BLaER1 (cell line): ENCODE data around the gene SPATA18.
A peak's percentile ranks its signal among the peaks of the same experiment; 100 is the strongest.

ENCODE experiments used
- H3K27ac ChIP-seq: shearing (Covaris generic); formaldehyde crosslinking; 2 replicates; pipeline ENCODE4 v1.8.1; 2022
- H3K27me3 ChIP-seq: shearing (Covaris generic); formaldehyde crosslinking; 2 replicates; pipeline ENCODE4 v1.8.1; 2022
- H3K36me3 ChIP-seq: shearing (Covaris generic); formaldehyde crosslinking; 2 replicates; pipeline ENCODE4 v1.8.1; 2022
- H3K4me1 ChIP-seq: shearing (Covaris generic); formaldehyde crosslinking; 2 replicates; pipeline ENCODE4 v1.8.1; 2022
- H3K4me2 ChIP-seq: shearing (Covaris generic); formaldehyde crosslinking; 2 replicates; pipeline ENCODE4 v1.8.1; 2022
- H3K4me3 ChIP-seq: shearing (Covaris generic); formaldehyde crosslinking; 2 replicates; pipeline ENCODE4 v1.8.1; 2022
- H3K9ac ChIP-seq: shearing (Covaris generic); formaldehyde crosslinking; 2 replicates; pipeline ENCODE4 v1.8.1; 2022
- H3K9me3 ChIP-seq: shearing (Covaris generic); formaldehyde crosslinking; 2 replicates; pipeline ENCODE4 v1.8.1; 2022
- H4K20me1 ChIP-seq: shearing (Covaris generic); formaldehyde crosslinking; 2 replicates; pipeline ENCODE4 v1.8.1; 2022
- Cebpa-rat ChIP-seq: shearing (Covaris generic); IDR thresholded peaks from 2 replicates; pipeline ENCODE4 v1.8.1; 2022

Gene SPATA18

DNA sequence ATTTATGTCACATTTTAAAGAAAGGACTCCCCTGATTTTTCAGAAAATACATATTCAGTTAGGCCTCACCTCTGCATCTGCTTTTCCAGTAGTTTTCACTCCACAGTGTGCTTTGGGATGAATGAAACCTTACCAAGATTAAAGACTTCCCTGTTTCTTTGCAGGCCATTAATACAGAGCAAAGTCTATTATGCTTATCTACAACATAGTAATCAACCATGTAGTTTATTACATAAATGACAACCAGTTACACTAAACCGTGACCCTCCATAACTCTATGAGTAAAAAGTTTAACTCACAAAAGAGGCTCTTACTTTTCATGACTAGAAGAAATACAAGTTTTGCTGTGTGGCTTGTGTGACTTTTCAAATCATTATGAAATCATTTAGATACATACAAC, 33.3 kb upstream of the SPATA18 start:
- H4K20me1 ChIP-seq: no peaks in the 10 kb centered on the region
- peaks cover 23% of the 10 kb centered on the region for H3K36me3 ChIP-seq
- TF ChIP-seq Cebpa-rat: no peak
- no peak overlapping the region for H3K4me2 ChIP-seq
- H3K4me1 ChIP-seq: peaks cover 10% of the 10 kb centered on the region; the same call in 1 of the 2 replicates
- no peak overlapping the region for H3K4me3 ChIP-seq
- H3K27ac ChIP-seq: no peak overlapping the region
- no peaks in the 10 kb centered on the region for H3K27me3 ChIP-seq
- H3K9me3 ChIP-seq: no peaks in the 10 kb centered on the region
- H3K9ac ChIP-seq: no peak overlapping the region

DNA sequence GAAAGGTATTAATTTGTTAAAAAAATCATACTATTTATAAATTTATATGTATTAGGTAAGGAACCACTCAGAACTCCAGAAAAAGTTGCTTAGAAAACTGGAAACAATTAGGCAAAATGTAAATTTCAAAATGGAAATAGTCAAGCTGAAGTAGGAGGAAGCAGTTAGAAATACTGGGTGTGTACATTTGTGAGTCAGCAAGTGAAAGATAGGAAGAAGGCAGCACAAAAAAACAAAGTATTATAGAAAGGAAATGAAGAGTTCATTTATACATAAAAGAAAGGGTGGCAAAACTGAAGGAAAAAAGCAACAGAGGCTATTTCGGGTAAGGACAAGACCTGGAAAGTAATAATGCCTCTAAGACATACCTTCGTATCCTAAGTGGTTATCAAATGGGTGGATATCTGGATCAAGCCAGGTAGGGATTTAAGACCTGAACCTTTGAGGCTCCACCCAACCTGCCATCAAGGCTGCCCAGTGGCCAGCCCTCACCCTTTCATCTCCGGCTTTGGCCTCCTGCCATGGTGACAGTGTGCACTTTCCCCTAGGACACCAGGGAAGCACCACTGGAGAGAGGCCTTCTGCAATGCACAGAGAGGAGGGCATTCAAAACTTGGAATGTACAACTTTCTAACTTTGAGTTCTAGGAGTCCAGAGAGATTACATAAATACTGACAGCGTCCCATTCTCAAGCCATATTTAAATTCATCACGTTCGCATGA, 31.0 kb upstream of the SPATA18 start, which contains the start of gene LRRC66:
Gene LRRC66 (minus strand): TSS at position 428 of the 722 bp plus-strand sequence. CDS start 2,750 bp downstream, outside the sequence.
- no peaks in the 10 kb centered on the region for H3K27me3 ChIP-seq
- no peak for TF ChIP-seq Cebpa-rat
- peaks cover 2% of the 10 kb centered on the region; the same call in 1 of the 2 replicates for H3K4me1 ChIP-seq
- H3K27ac ChIP-seq: no peak within 1 kb of the TSS
- no peak within 1 kb of the TSS for H3K4me3 ChIP-seq
- H3K4me2 ChIP-seq: no peak within 1 kb of the TSS
- H3K9me3 ChIP-seq: no peaks in the 10 kb centered on the region
- no peak within 1 kb of the TSS for H3K9ac ChIP-seq
- no peaks in the 10 kb centered on the region for H4K20me1 ChIP-seq
- H3K36me3 ChIP-seq: peaks cover 41% of the 10 kb centered on the region

GRCh38 chr4:52028970-52029369, 22.1 kb upstream of the SPATA18 start:
- peaks cover 55% of the 10 kb centered on the region for H3K36me3 ChIP-seq
- no peaks in the 10 kb centered on the region for H3K27me3 ChIP-seq
- no peak overlapping the region for H3K4me3 ChIP-seq
- H4K20me1 ChIP-seq: no peaks in the 10 kb centered on the region
- TF ChIP-seq Cebpa-rat: no peak
- no peak overlapping the region for H3K4me2 ChIP-seq
- no peaks in the 10 kb centered on the region for H3K9me3 ChIP-seq
- no peak overlapping the region for H3K27ac ChIP-seq
- no peak overlapping the region for H3K9ac ChIP-seq
- H3K4me1 ChIP-seq: no peaks in the 10 kb centered on the region

GRCh38 chr4:52032005-52032404, 19.1 kb upstream of the SPATA18 start:
- no peak overlapping the region for H3K4me3 ChIP-seq
- H3K27me3 ChIP-seq: no peaks in the 10 kb centered on the region
- H3K4me2 ChIP-seq: no peak overlapping the region
- no peaks in the 10 kb centered on the region for H4K20me1 ChIP-seq
- peaks cover 37% of the 10 kb centered on the region; the same call in 1 of the 2 replicates for H3K36me3 ChIP-seq
- no peaks in the 10 kb centered on the region for H3K9me3 ChIP-seq
- H3K27ac ChIP-seq: no peak overlapping the region
- H3K4me1 ChIP-seq: peaks cover 14% of the 10 kb centered on the region
- H3K9ac ChIP-seq: no peak overlapping the region
- TF ChIP-seq Cebpa-rat: no peak

- no peaks in the 10 kb centered on the region for H4K20me1 ChIP-seq
- H3K4me2 ChIP-seq: no peak overlapping the region
- no peaks in the 10 kb centered on the region for H3K27me3 ChIP-seq
- no peak overlapping the region for H3K4me3 ChIP-seq
- H3K36me3 ChIP-seq: peaks cover 18% of the 10 kb centered on the region; the same call in 1 of the 2 replicates
- no peaks in the 10 kb centered on the region for H3K9me3 ChIP-seq
- H3K9ac ChIP-seq: no peak overlapping the region
- H3K27ac ChIP-seq: no peak overlapping the region
- H3K4me1 ChIP-seq: peaks cover 26% of the 10 kb centered on the region
- TF ChIP-seq Cebpa-rat: no peak
Measured at GRCh38 chr4:52035190-52035589, 15.9 kb upstream of the SPATA18 start.

- Histone ChIP-seq H3K4me1 (peaks cover 26% of the 10 kb centered on the region), H4K20me1 (no peaks in the 10 kb centered on the region), H3K27me3 (no peaks in the 10 kb centered on the region), H3K9ac (peak overlapping the region; percentile 85), H3K36me3 (peaks cover 2% of the 10 kb centered on the region; the same call in 1 of the 2 replicates), H3K9me3 (no peaks in the 10 kb centered on the region), H3K4me3 (peak overlapping the region; percentile 79), H3K4me2 (peak overlapping the region; percentile 90), H3K27ac (peak overlapping the region; percentile 80; the same call in 1 of the 2 replicates)
- TF ChIP-seq Cebpa-rat: no peak
Measured at GRCh38 chr4:52036886-52037530, 14.1 kb upstream of the SPATA18 start.

DNA sequence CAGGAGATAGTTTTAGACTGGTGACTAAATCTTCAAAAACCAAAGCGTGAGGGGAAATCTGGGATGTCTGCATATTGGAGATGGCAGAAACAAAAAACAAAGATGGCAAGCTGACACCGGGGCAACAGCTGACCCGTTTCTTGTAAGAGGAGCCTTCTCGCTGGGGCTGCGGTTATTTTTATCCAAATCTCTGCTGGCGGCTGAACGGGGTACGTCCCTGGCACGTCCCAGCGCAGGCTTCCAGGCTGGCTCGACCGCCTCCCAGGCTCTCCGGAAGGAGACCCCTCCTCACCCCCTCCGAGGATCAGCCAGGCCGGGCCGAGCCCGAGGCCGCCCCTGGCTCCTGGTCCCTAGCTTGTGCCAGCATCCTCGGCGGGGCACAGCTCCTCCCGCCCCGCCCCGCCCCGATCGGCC, 13.4 kb upstream of the SPATA18 start:
- TF ChIP-seq Cebpa-rat: no peak
- H3K4me3 ChIP-seq: peak overlapping the region; percentile 79
- H3K4me1 ChIP-seq: peaks cover 26% of the 10 kb centered on the region
- H4K20me1 ChIP-seq: no peaks in the 10 kb centered on the region
- H3K9ac ChIP-seq: peak overlapping the region; percentile 85
- H3K27ac ChIP-seq: peak overlapping the region; percentile 80
- H3K36me3 ChIP-seq: no peaks in the 10 kb centered on the region; the same call in 1 of the 2 replicates
- H3K27me3 ChIP-seq: no peaks in the 10 kb centered on the region
- peak overlapping the region; percentile 90 for H3K4me2 ChIP-seq
- H3K9me3 ChIP-seq: no peaks in the 10 kb centered on the region

DNA sequence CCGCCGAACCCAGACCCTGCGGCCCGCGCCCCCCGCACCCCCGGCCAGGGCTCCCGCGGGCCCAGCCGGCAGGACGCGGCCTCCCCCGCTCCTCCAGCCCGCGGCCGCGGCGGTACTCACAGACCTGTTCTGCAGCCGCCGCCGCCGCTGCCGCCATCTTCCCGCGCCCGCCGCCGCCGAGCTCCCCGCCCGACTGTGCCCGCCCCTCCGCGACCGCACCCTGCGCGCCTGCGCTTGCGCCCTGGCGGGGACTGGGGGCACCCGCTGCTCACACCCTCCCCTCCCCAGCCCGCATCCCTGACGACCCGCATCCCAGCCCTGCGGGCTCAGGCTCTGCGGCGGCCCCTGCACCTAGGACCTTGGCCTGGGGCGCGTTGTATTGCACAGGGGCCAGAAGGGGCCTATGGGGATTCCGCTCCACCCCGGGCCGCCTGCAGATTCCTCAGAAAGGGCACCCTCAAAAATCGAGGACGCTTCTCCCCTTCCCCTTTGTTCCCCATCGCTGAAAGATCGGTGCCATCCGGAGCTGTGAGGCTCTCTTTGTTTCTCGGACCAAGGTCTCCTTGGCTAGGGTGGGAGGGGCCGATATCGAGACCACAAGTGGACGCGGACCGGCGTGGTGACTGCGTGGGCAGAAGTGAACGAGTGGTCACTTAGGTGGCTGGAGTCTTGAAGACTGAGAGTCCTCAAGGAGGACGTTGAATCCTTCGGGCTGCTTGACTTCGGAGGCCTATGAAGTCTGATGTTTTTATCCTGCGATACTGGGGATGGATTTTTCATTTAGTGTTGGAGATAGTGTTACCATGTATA, 12.8 kb upstream of the SPATA18 start, which contains the start of gene SGCB:
Gene SGCB (minus strand): TSS at position 197 of the 810 bp plus-strand sequence. CDS start 40 bp downstream, at position 157.
- H3K9me3 ChIP-seq: no peaks in the 10 kb centered on the region
- peak within 1 kb of the TSS; percentile 90 for H3K4me2 ChIP-seq
- TF ChIP-seq Cebpa-rat: no peak
- H3K27ac ChIP-seq: peak within 1 kb of the TSS; percentile 80
- peak within 1 kb of the TSS; percentile 79 for H3K4me3 ChIP-seq
- peak within 1 kb of the TSS; percentile 85 for H3K9ac ChIP-seq
- H4K20me1 ChIP-seq: no peaks in the 10 kb centered on the region
- no peaks in the 10 kb centered on the region for H3K27me3 ChIP-seq
- peaks cover 26% of the 10 kb centered on the region for H3K4me1 ChIP-seq
- no peaks in the 10 kb centered on the region for H3K36me3 ChIP-seq

- H3K9ac ChIP-seq: no peak overlapping the region
- no peak overlapping the region for H3K27ac ChIP-seq
- H3K36me3 ChIP-seq: no peaks in the 10 kb centered on the region
- no peaks in the 10 kb centered on the region for H3K4me1 ChIP-seq
- H3K4me3 ChIP-seq: no peak overlapping the region
- H4K20me1 ChIP-seq: no peaks in the 10 kb centered on the region
- H3K9me3 ChIP-seq: 0 out of 2 replicates have a peak, but pooled peaks cover 4% of the 10 kb centered on the region
- H3K4me2 ChIP-seq: no peak overlapping the region
- no peaks in the 10 kb centered on the region for H3K27me3 ChIP-seq
- TF ChIP-seq Cebpa-rat: no peak
Measured at GRCh38 chr4:52045028-52045427, 6.1 kb upstream of the SPATA18 start.
